H9 (cell line): ENCODE results near the gene RALGAPB. TPM values are rescaled to one million over a fixed set of nuclear protein-coding genes. Genes with fewer than 3 reads are reported as not detected.

Experiments
- DNase-seq: peaks from one replicate; pipeline ENCODE4 v3.0.0-alpha.2; 2017
- H2AFZ ChIP-seq: one replicate; pipeline ENCODE4 v1.6.1; 2013; ENCODE audit warnings: mild to moderate bottlenecking, low read length, control low read depth, moderate library complexity
- H2AK5ac ChIP-seq: 2 replicates; pipeline ENCODE4 v1.6.1; 2013; ENCODE audit warnings: low read length, control low read depth, mixed read lengths; ENCODE audit not compliant: insufficient read length
- H2BK120ac ChIP-seq: one replicate; pipeline ENCODE4 v1.6.1; 2013; ENCODE audit warnings: low read depth, mild to moderate bottlenecking, low read length, control low read depth, inconsistent platforms; ENCODE audit not compliant: poor library complexity, severe bottlenecking
- H2BK12ac ChIP-seq: 2 replicates; pipeline ENCODE4 v1.6.1; 2013; ENCODE audit warnings: low read length, control low read depth, mixed read lengths, low read depth; ENCODE audit not compliant: insufficient read length
- H2BK15ac ChIP-seq: 2 replicates; pipeline ENCODE4 v1.6.1; 2013; ENCODE audit warnings: low read depth, low read length, control low read depth
- H2BK20ac ChIP-seq: one replicate; pipeline ENCODE4 v1.6.1; 2013; ENCODE audit warnings: low read depth, mild to moderate bottlenecking, low read length, control low read depth, inconsistent platforms; ENCODE audit not compliant: poor library complexity, severe bottlenecking
- H2BK5ac ChIP-seq: 2 replicates; pipeline ENCODE4 v1.6.1; 2013; ENCODE audit warnings: low read length, control low read depth, mixed read lengths; ENCODE audit not compliant: insufficient read length
- H3K14ac ChIP-seq: 2 replicates; pipeline ENCODE4 v1.6.1; 2013; ENCODE audit warnings: low read length, control low read depth; ENCODE audit not compliant: insufficient read depth
- H3K18ac ChIP-seq: 2 replicates; pipeline ENCODE4 v1.6.1; 2013; ENCODE audit warnings: low read depth, mild to moderate bottlenecking, mixed read lengths, low read length, control low read depth; ENCODE audit not compliant: insufficient read length
- H3K23ac ChIP-seq: 2 replicates; pipeline ENCODE4 v1.6.1; 2013; ENCODE audit warnings: low read length, control low read depth, mixed read lengths, low read depth; ENCODE audit not compliant: insufficient read length
- H3K23me2 ChIP-seq: 2 replicates; pipeline ENCODE4 v1.6.1; 2013; ENCODE audit warnings: low read depth, mild to moderate bottlenecking, mixed read lengths, low read length, control low read depth; ENCODE audit not compliant: insufficient read length, poor library complexity, severe bottlenecking
- H3K27ac ChIP-seq: 2 replicates; pipeline ENCODE4 v1.5.1; 2013; ENCODE audit warnings: low read length, control low read depth, mixed read lengths, low read depth; ENCODE audit not compliant: insufficient read length
- H3K27me3 ChIP-seq: 2 replicates; pipeline ENCODE4 v1.6.1; 2013; ENCODE audit warnings: low read length, control low read depth, inconsistent platforms; ENCODE audit not compliant: insufficient read depth
- H3K4ac ChIP-seq: 2 replicates; pipeline ENCODE4 v1.6.1; 2013; ENCODE audit warnings: low read depth, mild to moderate bottlenecking, control low read depth, inconsistent platforms, low read length, moderate library complexity
- H3K4me1 ChIP-seq: 2 replicates; pipeline ENCODE4 v1.6.1; 2013; ENCODE audit warnings: low read length, control low read depth, inconsistent platforms; ENCODE audit not compliant: insufficient read depth
- H3K4me2 ChIP-seq: 2 replicates; pipeline ENCODE4 v1.6.1; 2013; ENCODE audit warnings: low read length, control low read depth, mixed read lengths; ENCODE audit not compliant: insufficient read length, insufficient read depth
- H3K56ac ChIP-seq: 2 replicates; pipeline ENCODE4 v1.6.1; 2013; ENCODE audit warnings: low read depth, mild to moderate bottlenecking, mixed read lengths, low read length, control low read depth; ENCODE audit not compliant: insufficient read length
- H3K79me1 ChIP-seq: 2 replicates; pipeline ENCODE4 v1.6.1; 2013; ENCODE audit warnings: low read depth, mild to moderate bottlenecking, moderate library complexity, low read length, control low read depth, inconsistent platforms; ENCODE audit not compliant: insufficient read depth, poor library complexity, severe bottlenecking
- H3K79me2 ChIP-seq: 2 replicates; pipeline ENCODE4 v1.6.1; 2013; ENCODE audit warnings: low read length, control low read depth, inconsistent platforms; ENCODE audit not compliant: insufficient read depth
- H3K9ac ChIP-seq: 2 replicates; pipeline ENCODE4 v1.6.1; 2013; ENCODE audit warnings: low read length, control low read depth, mixed read lengths; ENCODE audit not compliant: insufficient read length; ENCODE audit errors: extremely low read depth
- H3K9me3 ChIP-seq: one replicate; pipeline ENCODE4 v1.6.1; 2013; ENCODE audit warnings: low read depth, low read length, inconsistent platforms; ENCODE audit not compliant: control insufficient read depth
- H3T11ph ChIP-seq: one replicate; pipeline ENCODE4 v1.6.1; 2013; ENCODE audit warnings: mild to moderate bottlenecking, low read length, control low read depth, inconsistent platforms
- H4K20me1 ChIP-seq: one replicate; pipeline ENCODE4 v1.6.1; 2013; ENCODE audit not compliant: control insufficient read depth, insufficient read length, insufficient read depth
- H4K5ac ChIP-seq: 2 replicates; pipeline ENCODE4 v1.6.1; 2013; ENCODE audit warnings: low read depth, mild to moderate bottlenecking, mixed read lengths, low read length, control low read depth; ENCODE audit not compliant: insufficient read length
- H4K8ac ChIP-seq: replicated peaks from 2 replicates; pipeline ENCODE4 v1.6.1; 2013; ENCODE audit warnings: low read length, control low read depth, mixed read lengths, low read depth; ENCODE audit not compliant: insufficient read length
- H4K91ac ChIP-seq: 2 replicates; pipeline ENCODE4 v1.6.1; 2013; ENCODE audit warnings: low read depth, mild to moderate bottlenecking, moderate library complexity, mixed read lengths, low read length, control low read depth; ENCODE audit not compliant: insufficient read length
- H3K27ac Mint-ChIP-seq, 3 experiments: 2 replicates in 2 of 3; 3 replicates in 1 of 3; pipeline ENCODE4 v1.8.0; 2020 to 2021; ENCODE audit warnings: mixed read lengths in 3 of 3, mild to moderate bottlenecking in 1 of 3, moderate library complexity in 1 of 3
- H3K27me3 Mint-ChIP-seq: 2 replicates; pipeline ENCODE4 v1.8.0; 2021; ENCODE audit warnings: low read depth, mild to moderate bottlenecking, moderate library complexity, mixed read lengths
- H3K36me3 Mint-ChIP-seq, 3 experiments: 2 replicates in 2 of 3; 3 replicates in 1 of 3; pipeline ENCODE4 v1.8.0; 2020 to 2021; ENCODE audit warnings: low read depth in 3 of 3, mixed read lengths in 3 of 3; ENCODE audit not compliant: insufficient read depth in 1 of 3
- H3K4me1 Mint-ChIP-seq, 2 experiments: 2 replicates each; pipeline ENCODE4 v1.8.0; 2020; ENCODE audit warnings: mixed read lengths in 2 of 2
- H3K4me3 Mint-ChIP-seq, 2 experiments: 2 replicates in 1 of 2; 3 replicates in 1 of 2; pipeline ENCODE4 v1.8.0; 2020 to 2021; ENCODE audit warnings: mild to moderate bottlenecking in 2 of 2, mixed read lengths in 2 of 2, moderate library complexity in 1 of 2
- H3K9me3 Mint-ChIP-seq, 2 experiments: 2 replicates in 1 of 2; 3 replicates in 1 of 2; pipeline ENCODE4 v1.8.0; 2020; ENCODE audit warnings: mild to moderate bottlenecking in 2 of 2, mixed read lengths in 2 of 2, moderate library complexity in 1 of 2
- CTCF ChIP-seq: fragments of 200-600 bp; sonication (generic); conservative IDR thresholded peaks from 3 replicates; pipeline ENCODE4 v1.8.0; 2021; ENCODE audit warnings: antibody characterized with exemption, mild to moderate bottlenecking
- total RNA-seq: library from RNA; stranded (reverse); gene quantifications from 2 replicates; pipeline ENCODE4 v1.2.1, GENCODE V29; 2021

The RALGAPB gene
- total RNA-seq, 1 experiment from 2014 or later: 28.5 TPM

DNA sequence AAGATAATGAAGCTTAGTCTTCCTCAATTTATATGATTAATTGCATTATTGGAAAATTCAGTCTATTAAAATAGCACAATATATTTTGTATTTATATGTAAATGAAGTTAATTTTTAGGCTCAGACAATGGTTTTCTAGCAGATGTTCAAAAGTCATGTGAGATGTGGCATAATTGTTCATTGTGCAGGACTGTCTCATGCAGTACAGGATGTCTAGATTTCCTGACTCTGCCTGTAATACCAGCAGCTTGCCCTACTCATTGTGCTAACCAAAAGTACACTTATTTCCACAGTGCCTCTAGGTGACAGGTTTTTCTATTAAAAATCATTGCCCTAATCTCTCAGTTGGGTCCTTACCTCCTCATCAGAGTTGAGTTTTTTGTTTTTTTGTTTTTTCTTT, 12.4 kb downstream of the RALGAPB start:
- no peak overlapping the region for H4K5ac ChIP-seq
- H2BK12ac ChIP-seq: no peak overlapping the region
- DNase-seq: no peak
- no peak overlapping the region for H4K91ac ChIP-seq
- no peaks in the 10 kb centered on the region for H3K27me3 Mint-ChIP-seq
- no peak overlapping the region for H3K23ac ChIP-seq
- no peak overlapping the region for H3K9ac ChIP-seq
- no peak overlapping the region for H3K4me3 Mint-ChIP-seq
- no peak overlapping the region for H3K4ac ChIP-seq
- no peaks in the 10 kb centered on the region for H3K9me3 Mint-ChIP-seq
- no peak overlapping the region for H2BK120ac ChIP-seq
- no peak for TF ChIP-seq CTCF
- no peak overlapping the region for H3K14ac ChIP-seq
- no peaks in the 10 kb centered on the region for H3K4me1 ChIP-seq
- no peak overlapping the region for H3K4me2 ChIP-seq
- H3K36me3 Mint-ChIP-seq: peaks cover 6 to 22% (median 10%) of the 10 kb centered on the region in 3 experiments; a peak in 6 of 7 replicates
- no peak overlapping the region for H3K27ac ChIP-seq
- H3K18ac ChIP-seq: no peak overlapping the region
- no peak overlapping the region for H2AFZ ChIP-seq
- H3K27ac Mint-ChIP-seq: no peak overlapping the region; a peak in 1 of 7 replicates
- H2BK15ac ChIP-seq: no peak overlapping the region
- no peak overlapping the region for H3T11ph ChIP-seq
- no peaks in the 10 kb centered on the region for H3K9me3 ChIP-seq
- H3K56ac ChIP-seq: no peak overlapping the region
- peaks cover 10% of the 10 kb centered on the region for H3K79me1 ChIP-seq
- H3K23me2 ChIP-seq: no peaks in the 10 kb centered on the region
- H3K79me2 ChIP-seq: peaks cover 3% of the 10 kb centered on the region; the same call in 1 of the 2 replicates
- no peak overlapping the region for H2BK20ac ChIP-seq
- H4K20me1 ChIP-seq: no peaks in the 10 kb centered on the region
- no peaks in the 10 kb centered on the region for H3K27me3 ChIP-seq
- no peak overlapping the region for H4K8ac ChIP-seq
- H3K4me1 Mint-ChIP-seq: no peaks in the 10 kb centered on the region
- H2AK5ac ChIP-seq: no peak overlapping the region
- H2BK5ac ChIP-seq: no peak overlapping the region
